ENCODE measurements around the gene ENGASE.
"Not testable (repeated sequence)": the region's sequence is repeated elsewhere in the genome, so short reads cannot be mapped to it uniquely, and the experiment has no call there.

ENGASE gene

GRCh38 chr17:79054200-79054960 lies 20.2 kb upstream of the ENGASE start:
- no peak for DNase-seq

GRCh38 chr17:79055197-79055596 lies 19.4 kb upstream of the ENGASE start:
- DNase-seq: no peak

GRCh38 chr17:79057737-79058385 lies 16.8 kb upstream of the ENGASE start:
- DNase-seq: no peak

- no peak for DNase-seq
Measured at GRCh38 chr17:79062691-79063090, 11.9 kb upstream of the ENGASE start.

- DNase-seq: no peak
Measured at GRCh38 chr17:79064026-79064425, 10.6 kb upstream of the ENGASE start.

- DNase-seq: no peak
Measured at GRCh38 chr17:79065105-79065670, 9.4 kb upstream of the ENGASE start.

- DNase-seq: no peak
Measured at GRCh38 chr17:79066963-79067362, 7.7 kb upstream of the ENGASE start.

GRCh38 chr17:79070266-79070880 lies 4.3 kb upstream of the ENGASE start:
- no peak for DNase-seq

GRCh38 chr17:79071161-79071740 lies 3.4 kb upstream of the ENGASE start:
- DNase-seq: no peak

GRCh38 chr17:79072544-79072943 lies 2.1 kb upstream of the ENGASE start:
- DNase-seq: no peak

- DNase-seq: no peak
Measured at GRCh38 chr17:79073016-79073705, 1.5 kb upstream of the ENGASE start.

GRCh38 chr17:79073706-79074088 lies 927 bp upstream of the ENGASE start:
- no peak for DNase-seq

- not testable (repeated sequence) for DNase-seq
Measured at GRCh38 chr17:79074121-79074648, 439 bp upstream of the ENGASE start.

- DNase-seq: no peak
Measured at GRCh38 chr17:79075446-79075750, 774 bp downstream of the ENGASE start.

- no peak for DNase-seq
Measured at GRCh38 chr17:79075861-79076406, 1.3 kb downstream of the ENGASE start.

GRCh38 chr17:79077587-79077986 lies 3.0 kb downstream of the ENGASE start:
- DNase-seq: no peak

- no peak for DNase-seq
Measured at GRCh38 chr17:79078476-79079190, 4.0 kb downstream of the ENGASE start.

GRCh38 chr17:79079421-79080200 lies 5.0 kb downstream of the ENGASE start:
- no peak for DNase-seq

- no peak for DNase-seq
Measured at GRCh38 chr17:79080349-79080748, 5.7 kb downstream of the ENGASE start.

- DNase-seq: no peak
Measured at GRCh38 chr17:79080761-79081290, 6.2 kb downstream of the ENGASE start.
